ENCODE results near the gene RAVER2.

RAVER2 gene

GRCh38 chr1:64877151-64877550 lies 132.3 kb downstream of the RAVER2 start:
- no peak for DNase-seq (ENCODE audit: low read depth in 3 of 3)

DNA sequence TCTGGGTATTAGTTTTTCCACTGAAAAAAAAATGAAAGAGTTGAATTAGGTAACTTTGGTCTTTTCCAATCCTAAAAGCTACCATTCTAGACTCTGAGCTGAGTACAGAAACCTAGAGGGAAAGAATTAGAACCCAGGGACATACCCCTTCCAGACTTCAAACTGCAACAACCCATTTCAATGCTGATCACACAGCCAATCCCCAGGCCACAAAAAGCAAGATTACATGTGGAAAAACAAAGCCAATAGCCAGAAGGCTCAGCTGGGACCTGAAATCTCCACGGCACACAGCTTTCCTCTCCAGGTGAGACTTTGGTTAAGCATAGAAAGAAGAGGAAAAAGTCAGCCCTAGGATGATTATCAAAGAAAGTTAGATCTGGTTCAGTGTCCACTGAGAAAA lies 132.7 kb downstream of the RAVER2 start:
- no peak for DNase-seq (ENCODE audit: low read depth in 3 of 3)

GRCh38 chr1:64878090-64878489 lies 133.2 kb downstream of the RAVER2 start:
- DNase-seq (ENCODE audit: low read depth in 3 of 3), result no peak

GRCh38 chr1:64878931-64879611 lies 134.2 kb downstream of the RAVER2 start:
- DNase-seq (ENCODE audit: low read depth in 3 of 3), result no peak

DNA sequence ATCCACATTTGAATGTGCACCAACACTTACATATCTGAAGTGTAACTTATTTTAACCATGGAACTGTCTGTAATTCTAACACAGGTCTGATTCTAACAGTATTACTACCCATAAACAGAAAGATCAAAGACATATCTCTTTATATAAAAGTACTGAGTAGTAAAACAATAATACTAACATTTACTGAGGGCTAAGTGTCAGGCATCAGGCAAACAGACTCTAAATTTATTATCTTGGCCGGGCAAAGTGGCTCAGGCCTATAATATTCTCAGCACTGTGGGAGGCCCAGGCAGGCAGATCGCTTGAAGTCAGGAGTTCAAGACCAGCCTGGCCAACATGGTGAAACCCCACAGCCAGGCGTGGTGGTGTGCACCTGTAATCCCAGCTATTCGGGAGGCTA lies 135.6 kb downstream of the RAVER2 start:
- no peak for DNase-seq (ENCODE audit: low read depth in 3 of 3)

DNA sequence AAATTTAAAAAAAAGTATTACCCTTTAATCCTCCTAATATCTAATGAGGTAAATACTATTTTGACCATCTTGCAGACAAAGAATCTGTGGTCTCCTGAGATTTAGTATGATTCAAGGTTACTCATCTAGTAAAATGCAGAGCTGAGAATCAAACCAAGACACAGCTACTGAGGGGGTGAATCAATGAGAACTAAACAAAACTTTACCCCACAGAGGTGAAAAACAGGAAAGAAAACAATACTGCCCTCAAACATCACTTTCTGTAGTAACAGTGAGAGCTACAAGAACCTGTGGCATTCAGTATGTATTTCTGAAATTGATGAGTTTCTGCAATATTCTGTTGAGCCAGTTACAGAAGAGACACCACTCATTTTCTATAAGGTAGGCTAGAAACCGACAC lies 136.4 kb downstream of the RAVER2 start:
- no peak for DNase-seq (ENCODE audit: low read depth in 3 of 3)
